Muscle layer of colon (tissue), 2 donors: ENCODE results near the gene POLR2E.

Experiments used
- H3K27ac ChIP-seq: one replicate; pipeline ENCODE4 v1.7.0; 2013; ENCODE audit warnings: low read depth, mild to moderate bottlenecking, low read length, moderate library complexity
- H3K27me3 ChIP-seq, 2 donors: one replicate each; pipeline ENCODE4 v1.7.0; 2013; ENCODE audit warnings: low read length in 2 of 2, mild to moderate bottlenecking in 2 of 2; ENCODE audit not compliant: insufficient read depth in 2 of 2, control insufficient read depth in 1 of 2
- H3K36me3 ChIP-seq: one replicate; pipeline ENCODE4 v1.7.0; 2013; ENCODE audit warnings: mild to moderate bottlenecking, low read length; ENCODE audit not compliant: insufficient read depth
- H3K4me1 ChIP-seq: one replicate; pipeline ENCODE4 v1.7.0; 2013; ENCODE audit warnings: mild to moderate bottlenecking, low read length; ENCODE audit not compliant: insufficient read depth
- H3K4me3 ChIP-seq, 2 donors: one replicate each; pipeline ENCODE4 v1.7.0; 2013; ENCODE audit warnings: low read length in 2 of 2, low read depth in 1 of 2, mild to moderate bottlenecking in 1 of 2, moderate library complexity in 1 of 2
- H3K9ac ChIP-seq: one replicate; pipeline ENCODE4 v1.7.0; 2013; ENCODE audit warnings: low read length
- H3K9me3 ChIP-seq: one replicate; pipeline ENCODE4 v1.7.0; 2013; ENCODE audit warnings: mild to moderate bottlenecking, low read length
- donor health status: abdominal sarcoma.
- donor health status: Adenocarcinoma of cecum.

The POLR2E gene

DNA sequence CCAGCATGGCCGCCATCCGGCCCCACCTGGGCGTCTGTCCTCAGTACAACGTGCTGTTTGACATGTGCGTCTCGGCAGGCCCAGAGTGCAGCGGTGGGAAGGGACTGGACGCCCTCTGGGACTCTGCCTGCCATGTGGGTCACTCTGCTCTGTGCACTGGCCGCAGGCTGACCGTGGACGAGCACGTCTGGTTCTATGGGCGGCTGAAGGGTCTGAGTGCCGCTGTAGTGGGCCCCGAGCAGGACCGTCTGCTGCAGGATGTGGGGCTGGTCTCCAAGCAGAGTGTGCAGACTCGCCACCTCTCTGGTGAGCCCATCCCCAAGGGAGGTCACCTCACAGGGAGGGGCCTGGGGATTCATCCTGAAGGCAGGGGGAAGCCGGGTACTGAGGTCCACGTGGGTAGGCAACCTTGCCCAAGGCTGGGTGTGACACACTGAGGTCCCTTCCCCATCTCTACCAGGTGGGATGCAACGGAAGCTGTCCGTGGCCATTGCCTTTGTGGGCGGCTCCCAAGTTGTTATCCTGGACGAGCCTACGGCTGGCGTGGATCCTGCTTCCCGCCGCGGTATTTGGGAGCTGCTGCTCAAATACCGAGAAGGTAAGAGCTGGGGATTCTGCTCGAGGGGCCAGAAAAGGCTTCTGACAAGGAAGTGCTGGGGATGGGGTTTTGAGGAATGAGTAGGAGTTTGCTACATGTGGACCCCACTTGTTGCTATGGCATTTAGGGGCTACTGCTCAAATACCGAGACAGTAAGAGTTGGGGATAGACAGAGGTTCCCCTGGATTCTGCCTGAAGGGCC is 44.0 kb downstream of the POLR2E start:
- Histone ChIP-seq H3K4me1 (no peaks in the 10 kb centered on the region), H3K27ac (no peak overlapping the region), H3K36me3 (no peaks in the 10 kb centered on the region), H3K9ac (no peak overlapping the region), H3K4me3 (no peak overlapping the region), H3K27me3 (no peaks in the 10 kb centered on the region), H3K9me3 (no peaks in the 10 kb centered on the region)

GRCh38 chr19:1049800-1050199 is 45.4 kb downstream of the POLR2E start:
- Histone ChIP-seq H3K4me3 (no peak overlapping the region), H3K27ac (no peak overlapping the region), H3K4me1 (no peaks in the 10 kb centered on the region), H3K9ac (no peak overlapping the region), H3K27me3 (no peaks in the 10 kb centered on the region), H3K36me3 (no peaks in the 10 kb centered on the region), H3K9me3 (no peaks in the 10 kb centered on the region)

DNA sequence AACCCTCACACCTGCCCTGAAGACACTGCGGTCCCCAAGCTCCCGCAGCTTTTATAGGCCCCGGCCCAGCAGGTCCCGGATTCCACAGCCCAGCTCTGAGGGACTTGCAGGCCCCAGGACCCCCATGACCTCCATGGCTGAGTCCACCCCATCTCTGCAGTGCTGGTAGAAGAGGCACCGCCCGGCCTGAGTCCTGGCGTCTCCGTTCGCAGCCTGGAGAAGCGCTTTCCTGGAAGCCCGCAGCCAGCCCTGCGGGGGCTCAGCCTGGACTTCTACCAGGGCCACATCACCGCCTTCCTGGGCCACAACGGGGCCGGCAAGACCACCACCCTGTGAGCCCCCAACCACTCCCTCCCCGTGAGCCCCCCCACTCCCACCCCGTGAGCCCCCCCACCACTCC is 46.1 kb downstream of the POLR2E start:
- Histone ChIP-seq H3K27me3 (no peaks in the 10 kb centered on the region), H3K4me1 (no peaks in the 10 kb centered on the region), H3K4me3 (no peak overlapping the region), H3K9me3 (no peaks in the 10 kb centered on the region), H3K36me3 (no peaks in the 10 kb centered on the region), H3K27ac (no peak overlapping the region), H3K9ac (no peak overlapping the region)

- no peaks in the 10 kb centered on the region for H3K9me3 ChIP-seq
- H3K4me3 ChIP-seq: no peak overlapping the region
- H3K4me1 ChIP-seq: no peaks in the 10 kb centered on the region
- peaks cover 0 to 2% of the 10 kb centered on the region in 2 donors for H3K27me3 ChIP-seq
- no peak overlapping the region for H3K27ac ChIP-seq
- no peak overlapping the region for H3K9ac ChIP-seq
- H3K36me3 ChIP-seq: no peaks in the 10 kb centered on the region
These were observed 47.5 kb downstream of the POLR2E start for GRCh38 chr19:1047696-1048147.

GRCh38 chr19:1046836-1047695 is 48.1 kb downstream of the POLR2E start:
- no peak overlapping the region for H3K9ac ChIP-seq

DNA sequence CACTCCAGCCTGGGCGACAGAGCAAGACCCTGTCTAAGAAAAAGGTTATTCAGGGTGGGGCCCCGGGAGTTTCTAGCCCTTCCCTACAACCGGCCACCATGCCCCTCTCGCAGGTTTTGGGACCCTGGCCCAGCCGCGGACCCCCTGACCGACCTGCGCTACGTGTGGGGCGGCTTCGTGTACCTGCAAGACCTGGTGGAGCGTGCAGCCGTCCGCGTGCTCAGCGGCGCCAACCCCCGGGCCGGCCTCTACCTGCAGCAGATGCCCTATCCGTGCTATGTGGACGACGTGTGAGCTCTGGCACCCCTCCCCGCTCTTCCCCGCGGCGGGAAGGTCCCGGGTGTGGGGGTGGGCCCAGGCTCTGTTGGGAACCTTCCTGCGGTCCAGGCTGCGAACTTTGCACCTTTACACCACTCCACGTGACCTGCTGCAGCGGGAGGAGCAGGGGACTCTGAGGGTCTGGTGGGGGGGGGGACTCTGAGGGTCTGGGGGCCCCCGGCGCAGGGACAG is 49.0 kb downstream of the POLR2E start:
- Histone ChIP-seq H3K4me3 (no peak overlapping the region), H3K4me1 (peaks cover 4% of the 10 kb centered on the region), H3K9me3 (no peaks in the 10 kb centered on the region), H3K27ac (no peak overlapping the region), H3K9ac (no peak overlapping the region), H3K36me3 (no peaks in the 10 kb centered on the region), H3K27me3 (peaks cover 0 to 18% of the 10 kb centered on the region in 2 donors)

More at GRCh38 chr19:1046836-1047695, 48.1 kb downstream of the POLR2E start:
- Histone ChIP-seq H3K36me3 (no peaks in the 10 kb centered on the region), H3K9me3 (no peaks in the 10 kb centered on the region), H3K4me1 (no peaks in the 10 kb centered on the region), H3K27me3 (peaks cover 0 to 9% of the 10 kb centered on the region in 2 donors), H3K4me3 (no peak overlapping the region), H3K27ac (no peak overlapping the region)

DNA sequence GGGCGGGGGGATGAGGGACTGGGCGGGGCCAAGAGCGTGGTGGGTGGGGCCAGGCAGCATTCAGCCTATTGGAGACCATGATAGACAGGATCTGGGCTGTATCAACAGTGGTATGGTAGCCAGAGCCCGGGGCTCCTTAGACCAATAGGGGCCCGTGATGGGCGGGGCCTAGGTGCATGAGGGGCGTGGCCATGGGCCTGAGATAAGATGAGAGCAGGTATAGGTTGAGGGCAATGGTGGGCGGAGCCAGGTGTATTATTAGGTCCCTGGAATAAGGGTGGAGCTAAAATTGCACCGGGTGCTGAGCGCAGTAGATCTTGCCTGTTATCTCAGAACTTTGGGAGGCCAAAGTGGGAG is 50.0 kb downstream of the POLR2E start:
- H3K4me1 ChIP-seq: peaks cover 13% of the 10 kb centered on the region
- H3K27ac ChIP-seq: no peak overlapping the region
- H3K4me3 ChIP-seq: no peak overlapping the region
- H3K9ac ChIP-seq: no peak overlapping the region
- H3K27me3 ChIP-seq: peaks cover 0 to 19% of the 10 kb centered on the region in 2 donors
- no peaks in the 10 kb centered on the region for H3K36me3 ChIP-seq
- H3K9me3 ChIP-seq: no peaks in the 10 kb centered on the region

DNA sequence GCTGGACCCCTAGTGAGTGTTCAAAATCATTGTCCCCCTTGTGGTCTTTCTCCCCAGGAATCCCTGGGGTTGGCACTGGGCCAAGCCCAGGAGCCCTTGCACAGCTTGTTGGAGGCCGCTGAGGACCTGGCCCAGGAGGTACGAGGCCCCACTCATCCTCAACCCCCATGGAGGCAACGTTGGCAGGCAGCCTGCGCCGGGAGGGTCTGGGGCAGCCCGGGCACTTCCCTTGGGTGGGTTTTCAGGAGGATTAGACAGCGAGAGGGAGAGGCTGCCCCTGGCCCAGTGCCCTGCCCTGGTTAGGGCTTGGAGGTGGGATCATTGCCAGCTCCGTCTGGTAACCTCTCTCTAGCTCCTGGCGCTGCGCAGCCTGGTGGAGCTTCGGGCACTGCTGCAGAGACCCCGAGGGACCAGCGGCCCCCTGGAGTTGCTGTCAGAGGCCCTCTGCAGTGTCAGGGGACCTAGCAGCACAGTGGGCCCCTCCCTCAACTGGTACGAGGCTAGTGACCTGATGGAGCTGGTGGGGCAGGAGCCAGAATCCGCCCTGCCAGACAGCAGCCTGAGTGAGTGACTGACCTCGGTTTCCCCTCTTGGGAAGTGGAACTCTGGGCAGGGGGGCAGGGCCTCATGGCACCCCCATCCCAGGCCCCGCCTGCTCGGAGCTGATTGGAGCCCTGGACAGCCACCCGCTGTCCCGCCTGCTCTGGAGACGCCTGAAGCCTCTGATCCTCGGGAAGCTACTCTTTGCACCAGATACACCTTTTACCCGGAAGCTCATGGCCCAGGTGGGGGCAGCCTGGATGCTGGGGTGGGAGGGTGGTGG is 52.3 kb downstream of the POLR2E start:
- Histone ChIP-seq H3K4me3 (no peak overlapping the region), H3K9me3 (no peaks in the 10 kb centered on the region), H3K36me3 (no peaks in the 10 kb centered on the region), H3K9ac (no peak overlapping the region), H3K27me3 (peaks cover 0 to 19% of the 10 kb centered on the region in 2 donors), H3K27ac (no peak overlapping the region), H3K4me1 (peaks cover 25% of the 10 kb centered on the region)

DNA sequence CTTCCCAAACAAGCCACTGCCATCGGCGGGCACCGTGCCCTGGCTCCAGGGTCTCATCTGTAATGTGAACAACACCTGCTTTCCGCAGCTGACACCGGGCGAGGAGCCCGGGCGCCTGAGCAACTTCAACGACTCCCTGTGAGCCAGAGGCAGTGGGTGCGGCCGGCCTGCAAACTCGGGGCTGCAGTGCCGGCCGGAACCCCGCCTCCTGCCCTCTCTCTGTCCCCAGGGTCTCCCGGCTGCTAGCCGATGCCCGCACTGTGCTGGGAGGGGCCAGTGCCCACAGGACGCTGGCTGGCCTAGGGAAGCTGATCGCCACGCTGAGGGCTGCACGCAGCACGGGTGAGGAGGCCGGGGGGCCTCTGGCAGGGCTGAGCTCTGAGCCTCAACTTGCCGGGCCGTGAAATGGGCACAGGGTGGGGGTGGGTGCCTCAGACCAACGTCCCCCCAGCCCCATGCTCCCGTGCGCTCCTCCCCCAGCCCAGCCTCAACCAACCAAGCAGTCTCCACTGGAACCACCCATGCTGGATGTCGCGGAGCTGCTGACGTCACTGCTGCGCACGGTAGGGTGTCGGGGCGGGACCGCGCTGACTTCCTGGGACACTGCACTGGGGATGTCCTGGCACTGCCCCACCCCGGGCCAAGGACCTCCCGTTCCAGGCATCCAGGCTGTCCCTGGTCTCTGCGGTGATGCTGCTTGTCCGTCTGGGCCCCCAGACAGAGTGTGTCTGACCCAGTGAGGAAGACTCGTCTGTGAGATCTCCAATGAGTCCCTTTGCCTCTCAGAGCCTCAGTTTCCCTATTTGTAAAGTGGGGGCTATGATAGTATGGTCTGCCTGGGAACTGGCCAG is 53.1 kb downstream of the POLR2E start:
- H3K27me3 ChIP-seq: peaks cover 0 to 19% of the 10 kb centered on the region in 2 donors
- no peaks in the 10 kb centered on the region for H3K36me3 ChIP-seq
- no peak overlapping the region for H3K4me3 ChIP-seq
- H3K9ac ChIP-seq: no peak overlapping the region
- H3K9me3 ChIP-seq: no peaks in the 10 kb centered on the region
- peaks cover 25% of the 10 kb centered on the region for H3K4me1 ChIP-seq
- H3K27ac ChIP-seq: no peak overlapping the region

DNA sequence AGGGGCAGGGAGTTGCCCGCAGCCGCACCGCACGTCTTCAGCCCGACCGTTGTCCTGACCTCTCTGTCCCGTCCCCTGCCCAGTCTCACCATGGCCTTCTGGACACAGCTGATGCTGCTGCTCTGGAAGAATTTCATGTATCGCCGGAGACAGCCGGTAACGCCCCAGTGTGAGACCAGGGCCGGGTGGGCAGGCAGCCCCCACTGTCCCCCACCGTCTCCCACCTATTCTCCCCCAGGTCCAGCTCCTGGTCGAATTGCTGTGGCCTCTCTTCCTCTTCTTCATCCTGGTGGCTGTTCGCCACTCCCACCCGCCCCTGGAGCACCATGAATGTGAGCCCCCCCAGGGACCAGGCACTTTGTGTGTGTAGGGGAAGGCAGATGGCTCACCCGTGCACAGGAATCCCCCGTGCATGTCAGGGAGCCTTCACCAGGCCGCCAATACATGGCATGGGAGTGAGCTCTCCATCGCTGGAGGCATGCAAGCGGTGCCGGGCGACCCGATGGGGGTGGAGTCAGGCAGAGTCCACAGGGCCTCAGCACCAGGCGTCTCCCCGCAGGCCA is 53.8 kb downstream of the POLR2E start:
- Histone ChIP-seq H3K27ac (no peak overlapping the region), H3K36me3 (no peaks in the 10 kb centered on the region), H3K9me3 (no peaks in the 10 kb centered on the region), H3K27me3 (peaks cover 0 to 19% of the 10 kb centered on the region in 2 donors), H3K4me1 (peaks cover 25% of the 10 kb centered on the region), H3K4me3 (peak overlapping the region; percentile 15 to 72), H3K9ac (no peak overlapping the region)
